ENCODE results near the gene LANCL2.
"Not testable (repeated sequence)": the region's sequence is repeated elsewhere in the genome, so short reads cannot be mapped to it uniquely, and the experiment has no call there.

Gene LANCL2

GRCh38 chr7:55348502-55348901 lies 16.6 kb upstream of the LANCL2 start:
- Histone ChIP-seq H3K27ac (no peak overlapping the region), H3K4me3 (no peak overlapping the region)
- no peak for TF ChIP-seq CTCF (IDR thresholded peaks at IDR 0.05)
- DNase-seq (ENCODE audit: low spot score) = no peak

- no peak overlapping the region for H3K4me3 ChIP-seq
- no peak for TF ChIP-seq CTCF (IDR thresholded peaks at IDR 0.05)
- H3K27ac ChIP-seq = no peak overlapping the region
- DNase-seq (ENCODE audit: low spot score) = no peak
These were observed 16.0 kb upstream of the LANCL2 start for GRCh38 chr7:55349121-55349520.

- DNase-seq (ENCODE audit: low spot score) = no peak
- no peak for TF ChIP-seq CTCF (IDR thresholded peaks at IDR 0.05)
- no peak overlapping the region for H3K4me3 ChIP-seq
These were observed 14.9 kb upstream of the LANCL2 start for GRCh38 chr7:55350281-55350680.

GRCh38 chr7:55351263-55351662 lies 13.9 kb upstream of the LANCL2 start:
- Histone ChIP-seq H3K4me3 (no peak overlapping the region), H3K27ac (no peak overlapping the region)
- no peak for DNase-seq (ENCODE audit: low spot score)
- no peak for TF ChIP-seq CTCF (IDR thresholded peaks at IDR 0.05)

More at GRCh38 chr7:55350281-55350680, 14.9 kb upstream of the LANCL2 start:
- no peak overlapping the region for H3K27ac ChIP-seq

GRCh38 chr7:55352947-55353273 lies 12.2 kb upstream of the LANCL2 start:
- DNase-seq (ENCODE audit: low spot score); H3K4me3 ChIP-seq; H3K27ac ChIP-seq: not testable (repeated sequence)

- DNase-seq (ENCODE audit: low spot score) = no peak
- H3K27ac ChIP-seq = no peak overlapping the region
- no peak overlapping the region for H3K4me3 ChIP-seq
- TF ChIP-seq CTCF (IDR thresholded peaks at IDR 0.05) = no peak
These were observed 4.7 kb upstream of the LANCL2 start for GRCh38 chr7:55360486-55360885.

- no peak for TF ChIP-seq CTCF (IDR thresholded peaks at IDR 0.05)
- no peak for DNase-seq (ENCODE audit: low spot score)
- H3K27ac ChIP-seq = no peak overlapping the region
- H3K4me3 ChIP-seq = no peak overlapping the region
These were observed 3.6 kb upstream of the LANCL2 start for GRCh38 chr7:55361560-55361959.

GRCh38 chr7:55362927-55363326 lies 2.2 kb upstream of the LANCL2 start:
- Histone ChIP-seq H3K4me3 (no peak overlapping the region), H3K27ac (no peak overlapping the region)
- DNase-seq (ENCODE audit: low spot score) = no peak
- no peak for TF ChIP-seq CTCF (IDR thresholded peaks at IDR 0.05)

All from coronary artery (tissue), 2 donors.